Activated CD4-positive, alpha-beta T cell treated with anti-CD3 and anti-CD28 coated beads for 24 hours (primary cell): ENCODE results near the gene ACAD8.
A peak's percentile ranks its signal among the peaks of the same experiment; 100 is the strongest.

Experiments used
- DNase-seq, 2 donors: peaks; one replicate each; pipeline ENCODE4 v3.0.0-alpha.2; 2020; ENCODE audit warnings: low read depth in 2 of 2

The ACAD8 gene

DNA sequence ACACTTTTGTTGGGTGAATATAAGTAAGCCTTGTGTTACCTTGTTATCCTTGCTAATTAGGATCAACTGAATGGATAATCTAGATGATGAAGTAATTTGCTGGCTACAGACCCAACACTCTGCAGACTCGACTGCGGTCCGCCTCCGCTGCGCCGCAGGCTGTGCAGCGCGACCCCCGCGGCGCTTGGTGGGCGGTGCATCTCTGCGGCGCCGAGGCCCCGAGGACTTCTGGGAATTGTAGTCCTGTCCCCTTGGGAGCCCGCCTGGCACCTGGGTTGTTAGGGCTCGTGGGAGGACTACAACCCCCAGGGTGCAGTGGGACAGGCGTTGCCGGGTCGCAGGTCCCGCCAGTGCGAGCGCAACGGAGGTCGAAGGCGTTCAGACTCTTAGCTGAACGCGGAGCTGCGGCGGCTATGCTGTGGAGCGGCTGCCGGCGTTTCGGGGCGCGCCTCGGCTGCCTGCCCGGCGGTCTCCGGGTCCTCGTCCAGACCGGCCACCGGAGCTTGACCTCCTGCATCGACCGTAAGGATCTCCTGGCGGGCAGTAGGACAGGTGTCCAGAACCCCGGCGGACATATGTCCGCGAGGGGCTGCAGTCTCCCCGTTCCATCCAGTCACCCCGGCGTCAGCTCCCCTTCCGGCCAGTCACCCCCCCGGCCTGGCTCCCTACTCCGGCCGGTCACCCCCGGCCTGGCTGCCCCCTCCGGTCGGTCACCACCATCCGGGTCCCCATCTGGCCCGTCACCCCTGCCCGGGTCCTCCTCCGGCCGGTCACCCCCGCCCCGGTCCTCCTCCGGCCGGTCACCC, at the start of gene ACAD8, which contains the start of gene THYN1:
Gene ACAD8, plus strand, starts transcription at position 381 of the 806 bp plus-strand sequence. Its CDS starts 33 bp downstream, at position 414.
Gene THYN1, minus strand, starts transcription at position 165 of the 806 bp plus-strand sequence. CDS start 470 bp downstream, outside the sequence.
- DNase-seq: peak; percentile 90 to 91

DNA sequence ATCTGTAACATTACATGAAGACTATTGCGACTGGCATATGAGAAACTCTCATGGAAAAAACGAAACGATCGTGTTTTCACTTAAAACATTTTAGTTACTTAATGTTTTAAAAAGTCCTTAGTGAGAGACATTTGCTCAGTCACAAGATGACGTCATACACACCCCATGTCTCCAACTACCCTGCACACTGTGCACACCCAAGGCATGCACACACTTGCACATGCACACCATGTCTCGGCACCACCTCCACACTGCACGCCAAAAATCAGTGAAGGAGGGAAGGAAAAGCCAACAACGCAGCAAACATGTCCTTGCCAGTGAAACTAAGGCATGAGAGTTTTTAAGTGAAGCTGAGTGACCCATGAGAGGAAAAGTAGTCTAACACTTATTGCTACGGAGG, 47.6 kb upstream of the ACAD8 start:
- DNase-seq: no peak

DNA sequence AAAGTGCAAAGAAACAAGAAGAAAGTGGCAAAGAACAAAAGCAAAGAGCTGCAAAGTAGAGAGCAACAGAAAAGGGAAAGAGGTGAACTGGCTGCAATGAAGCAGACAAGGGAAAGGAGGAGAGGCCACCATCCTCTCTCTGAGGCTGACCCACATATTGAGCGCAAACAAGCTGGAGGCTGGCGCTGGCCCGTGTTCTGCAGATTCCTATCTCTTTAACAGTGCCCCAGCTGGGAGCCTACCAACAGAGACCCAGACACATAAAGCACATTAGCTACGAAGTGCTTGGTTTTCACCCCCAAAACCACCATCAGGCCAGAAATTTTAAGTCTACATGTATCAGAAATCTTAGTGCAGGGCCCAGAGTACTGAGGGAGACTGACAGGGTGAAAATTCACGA, 47.2 kb upstream of the ACAD8 start:
- no peak for DNase-seq

DNA sequence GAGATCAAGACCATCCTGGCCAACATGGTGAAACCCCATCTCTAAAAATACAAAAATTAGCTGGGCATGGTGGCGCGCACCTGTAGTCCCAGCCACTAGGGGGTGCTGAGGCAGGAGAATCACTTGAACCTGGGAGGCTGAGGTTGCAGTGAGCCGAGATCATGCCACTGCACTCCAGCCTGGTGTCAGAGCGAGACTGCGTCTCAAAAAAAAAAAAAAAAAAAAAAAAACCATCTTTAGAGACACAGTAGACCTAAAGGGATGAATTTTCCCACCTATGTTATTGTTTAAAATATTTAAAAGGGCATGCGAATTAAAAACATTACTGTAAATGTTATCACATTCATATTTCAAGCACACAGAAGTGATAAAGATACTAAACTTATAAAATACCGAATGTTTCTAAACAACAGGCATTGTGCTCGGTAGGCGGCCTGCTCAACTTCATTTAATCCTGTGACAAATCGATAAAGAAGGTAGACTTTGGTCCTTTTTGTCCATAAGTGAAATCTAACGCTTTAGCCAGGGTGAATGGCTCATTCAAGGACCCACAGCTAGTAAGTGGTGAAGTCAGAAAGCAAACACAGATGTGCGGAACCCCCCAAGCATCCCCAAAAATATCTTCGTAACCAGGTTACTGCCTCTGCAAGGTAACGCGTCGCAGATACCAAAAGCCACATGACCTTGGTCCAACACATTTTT, 45.7 kb upstream of the ACAD8 start:
- DNase-seq: peak; percentile 46 to 48

DNA sequence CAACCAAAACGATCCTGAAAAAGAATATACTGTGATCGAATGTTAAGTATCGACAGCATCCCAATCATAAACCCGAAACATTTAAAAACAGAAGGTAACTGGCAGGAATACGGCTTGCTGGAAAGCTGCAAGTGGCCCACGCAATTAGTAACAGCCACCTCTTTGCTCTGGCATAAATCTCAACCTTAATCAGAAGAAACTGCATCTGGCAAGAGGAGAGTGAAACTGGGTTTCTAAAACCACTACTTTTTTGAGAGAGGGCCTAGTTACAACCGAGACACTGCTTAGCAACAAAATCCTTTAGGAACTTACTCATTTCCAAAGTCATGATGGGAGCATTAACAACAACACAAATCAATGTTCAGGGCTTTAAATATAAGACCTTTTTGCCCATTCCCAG, 37.5 kb upstream of the ACAD8 start:
- no peak for DNase-seq

DNA sequence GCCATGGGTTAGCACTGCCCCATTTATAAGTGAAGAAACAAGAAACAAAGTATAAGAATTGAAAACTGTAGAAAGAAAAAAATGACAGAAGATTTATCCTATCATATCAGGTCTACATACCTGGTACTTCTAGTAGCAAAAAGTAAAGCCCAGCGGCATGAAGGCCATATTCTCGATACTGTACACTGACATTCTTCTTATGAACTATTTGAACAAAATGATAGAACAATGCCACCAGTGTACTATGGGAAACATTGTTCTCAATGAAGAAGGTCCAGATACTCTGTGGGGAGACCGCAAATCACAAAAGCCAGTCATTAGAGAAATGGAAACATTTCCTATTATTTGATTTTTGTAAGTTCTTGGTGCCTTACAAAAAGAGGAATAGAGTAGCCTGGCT, 36.6 kb upstream of the ACAD8 start:
- no peak for DNase-seq

DNA sequence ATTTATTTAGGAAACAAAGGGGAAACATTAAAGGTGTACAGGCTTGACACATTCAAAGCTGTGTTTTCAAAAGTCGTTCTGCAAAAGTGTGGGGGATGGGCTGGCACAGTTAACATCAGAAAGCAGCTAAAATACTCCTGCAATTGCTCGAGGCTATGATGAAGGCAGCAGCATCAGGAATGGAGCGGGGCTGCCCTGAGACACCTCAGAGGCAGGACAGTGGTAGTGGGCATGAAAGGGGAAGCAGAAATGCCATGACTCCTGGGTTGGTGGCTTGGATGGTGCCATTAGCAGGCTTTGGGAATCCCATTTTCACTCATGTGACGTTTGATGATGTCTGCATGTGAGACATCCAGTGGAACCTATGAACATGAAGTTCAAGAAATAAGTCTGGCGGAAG, 30.2 kb upstream of the ACAD8 start:
- no peak for DNase-seq

DNA sequence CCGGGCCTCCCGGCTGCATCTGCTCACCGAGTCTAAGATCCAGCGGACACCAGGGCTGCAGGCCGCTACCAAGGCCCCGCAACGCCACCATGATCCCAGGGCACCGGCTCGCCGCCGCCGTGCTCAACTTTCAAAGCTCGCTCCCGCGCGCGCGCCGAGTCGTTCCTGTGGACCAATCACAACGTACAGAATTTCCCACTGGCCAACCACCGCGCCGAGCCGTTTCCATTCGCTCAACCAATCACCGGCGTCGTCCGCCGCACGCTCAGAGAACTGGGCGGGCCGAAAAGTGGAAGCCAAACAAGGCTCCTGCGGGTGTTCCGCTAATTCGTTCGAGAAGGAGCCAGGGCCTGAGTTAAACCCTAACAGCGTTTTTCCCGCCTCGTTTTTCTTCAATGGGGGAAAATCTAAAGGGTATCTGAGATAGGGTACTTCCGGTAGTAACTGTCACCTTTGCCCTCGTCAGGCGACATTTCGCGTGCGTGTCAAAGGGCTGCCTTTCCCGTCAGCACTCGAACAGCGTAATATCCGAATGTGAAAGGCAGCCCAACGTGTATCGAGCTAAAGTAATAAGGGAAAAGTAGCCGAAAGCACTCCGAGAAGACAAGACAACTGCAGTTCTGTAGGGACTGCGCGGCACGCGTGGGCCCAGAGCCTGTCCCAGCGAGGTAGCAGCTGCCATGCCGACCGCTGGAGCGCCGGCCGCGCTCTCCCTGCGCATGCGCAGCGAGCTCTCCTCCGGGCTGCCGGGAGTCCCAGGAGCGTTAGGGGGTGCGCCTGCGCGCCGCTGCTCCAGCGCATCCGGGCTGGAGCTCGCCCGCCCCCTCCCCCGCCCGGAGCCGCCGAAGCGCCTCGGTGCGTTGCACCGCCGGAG, 29.3 kb upstream of the ACAD8 start, which contains the start of the genes NCAPD3 and VPS26B:
Gene NCAPD3, minus strand, starts transcription at position 132 of the 874 bp plus-strand sequence. Its CDS starts 41 bp downstream, at position 91.
Gene VPS26B, plus strand, starts transcription at position 836 of the 874 bp plus-strand sequence. CDS start 452 bp downstream, outside the sequence.
- peak; percentile 92 to 95 for DNase-seq

DNA sequence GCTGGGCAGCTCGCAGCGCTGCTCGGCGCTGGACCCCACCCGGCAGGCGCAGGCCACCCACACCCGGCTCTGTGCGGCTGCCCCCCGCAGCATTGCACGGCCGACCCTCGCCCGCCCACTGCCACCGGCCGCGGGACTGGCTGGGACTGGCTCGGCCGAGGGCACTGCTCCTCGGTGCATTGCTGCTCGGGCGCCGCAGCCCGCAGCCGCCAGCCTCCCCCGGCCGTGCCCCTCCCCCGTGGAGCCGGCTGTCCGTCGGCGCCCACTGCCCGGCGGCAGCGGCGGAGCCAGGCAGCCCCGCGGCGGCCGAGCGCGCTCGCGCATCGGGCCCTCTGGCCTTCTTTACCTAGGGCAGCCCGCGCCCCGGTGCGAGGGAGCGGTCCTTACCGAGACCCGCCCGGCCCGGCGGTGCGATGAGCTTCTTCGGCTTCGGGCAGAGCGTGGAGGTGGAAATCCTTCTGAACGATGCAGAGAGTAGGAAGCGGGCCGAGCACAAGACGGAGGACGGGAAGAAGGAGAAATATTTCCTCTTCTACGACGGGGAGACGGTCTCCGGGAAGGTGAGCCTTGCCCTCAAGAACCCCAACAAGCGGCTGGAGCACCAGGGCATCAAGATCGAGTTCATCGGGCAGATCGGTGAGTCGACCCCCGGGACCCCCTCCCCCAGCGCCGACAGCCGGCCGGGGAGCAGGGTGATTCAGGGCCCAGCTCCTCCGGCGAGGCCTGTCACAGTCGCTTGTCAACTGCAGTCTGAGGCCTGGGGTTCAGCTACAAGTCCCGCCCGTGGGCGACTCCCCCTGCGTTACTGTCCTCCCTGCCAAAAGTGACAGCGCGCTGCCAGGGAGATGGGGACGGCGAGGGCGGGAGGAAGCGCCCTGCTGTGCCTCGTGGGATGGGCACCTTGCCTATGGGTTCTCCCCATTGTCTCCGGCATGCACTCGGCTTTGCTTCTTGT, 28.4 kb upstream of the ACAD8 start:
- peak; percentile 29 to 50 for DNase-seq

DNA sequence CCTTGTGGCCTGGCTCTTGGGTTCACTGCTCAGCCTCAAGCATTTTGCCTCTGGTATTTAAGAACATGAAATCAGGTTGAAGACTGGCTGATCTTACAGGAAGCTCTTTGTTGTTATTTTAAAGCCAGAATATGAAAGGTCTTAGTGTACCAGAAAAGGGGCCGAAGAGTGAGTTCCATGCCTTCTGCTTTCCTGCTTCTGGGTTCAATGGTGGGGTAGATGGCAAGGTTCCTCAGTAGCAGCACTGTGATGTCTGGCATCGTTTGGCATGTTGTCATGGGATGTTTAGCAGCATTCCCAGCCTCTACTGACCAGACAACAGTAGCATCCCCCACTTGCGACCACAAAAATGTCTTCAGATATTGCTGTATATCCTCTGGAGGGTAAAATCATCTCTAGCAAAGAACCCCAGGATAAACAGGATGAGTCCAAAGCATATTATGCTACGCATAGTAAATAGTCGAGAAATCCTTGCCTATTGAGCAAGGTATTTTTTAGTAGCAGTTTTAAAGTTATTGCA, 26.5 kb upstream of the ACAD8 start:
- no peak for DNase-seq

DNA sequence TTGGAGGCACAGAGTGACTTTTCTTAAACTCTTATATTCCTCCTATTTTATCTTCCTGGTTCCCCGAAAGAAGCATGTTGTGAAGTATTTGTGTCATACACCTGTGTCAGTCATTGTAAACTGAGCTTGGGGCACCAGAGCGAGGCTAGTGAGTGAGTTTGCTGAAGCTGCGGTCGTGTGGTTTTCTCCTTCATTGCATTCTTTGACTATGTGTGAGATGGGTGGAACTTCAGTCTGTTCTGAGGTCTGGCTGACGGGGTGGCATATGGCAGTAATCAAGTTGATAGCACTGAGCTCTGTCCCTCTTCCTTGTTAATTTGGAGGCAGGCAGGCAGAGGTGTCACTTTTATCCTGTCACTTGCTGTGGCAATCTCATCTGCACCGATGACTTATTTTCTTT, 24.7 kb upstream of the ACAD8 start:
- no peak for DNase-seq

DNA sequence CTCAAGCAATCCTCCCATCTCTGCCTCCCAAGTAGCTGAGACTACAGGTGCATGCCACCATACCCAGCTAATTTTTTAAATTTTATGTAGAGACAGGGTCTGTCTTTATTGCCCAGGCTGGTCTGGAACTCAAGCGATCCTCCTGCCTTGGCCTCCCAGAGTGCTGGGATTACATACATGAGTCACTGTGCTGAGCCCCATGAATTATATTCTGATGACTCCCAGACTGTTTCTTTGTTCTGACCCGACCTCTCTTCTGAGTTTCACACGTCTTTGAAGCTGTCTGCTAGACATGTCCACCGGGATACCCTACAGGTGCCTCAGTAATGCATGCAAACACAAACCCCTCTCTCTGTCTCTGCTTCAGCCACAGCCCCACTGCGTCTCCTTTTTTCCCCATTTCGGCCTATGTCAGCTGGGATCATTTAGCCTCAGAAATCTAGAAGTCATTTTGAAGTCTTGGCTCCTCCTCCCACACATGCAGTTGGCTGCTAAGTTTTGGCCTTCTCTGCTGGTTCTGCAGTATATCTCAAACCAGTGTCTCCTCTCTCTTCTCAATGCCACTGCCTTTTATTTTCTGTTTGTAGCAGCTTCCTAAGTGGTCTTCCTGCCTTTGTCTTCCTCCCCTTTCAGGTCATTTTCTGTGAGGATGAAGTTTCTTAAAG, 24.1 kb upstream of the ACAD8 start:
- DNase-seq: no peak

DNA sequence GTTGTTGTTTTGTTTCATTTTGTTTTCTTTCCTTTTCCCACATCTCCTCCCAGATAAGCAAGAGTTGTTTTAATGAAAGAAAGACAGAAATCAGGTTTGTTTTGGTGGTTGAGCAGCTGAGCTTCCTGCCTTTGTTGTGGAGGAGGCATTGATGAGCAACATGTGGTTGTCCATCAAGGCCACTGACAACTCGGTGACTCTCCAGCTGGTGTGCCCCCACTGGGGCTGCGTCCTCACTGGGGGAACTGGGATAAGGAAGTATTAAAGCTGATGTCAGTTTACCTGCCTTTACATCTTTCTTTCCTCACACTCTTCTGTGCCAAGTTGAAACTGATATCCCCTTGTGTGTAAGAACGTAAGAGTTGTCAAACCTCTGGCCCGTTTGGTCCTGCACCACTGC, 23.0 kb upstream of the ACAD8 start:
- DNase-seq: no peak

DNA sequence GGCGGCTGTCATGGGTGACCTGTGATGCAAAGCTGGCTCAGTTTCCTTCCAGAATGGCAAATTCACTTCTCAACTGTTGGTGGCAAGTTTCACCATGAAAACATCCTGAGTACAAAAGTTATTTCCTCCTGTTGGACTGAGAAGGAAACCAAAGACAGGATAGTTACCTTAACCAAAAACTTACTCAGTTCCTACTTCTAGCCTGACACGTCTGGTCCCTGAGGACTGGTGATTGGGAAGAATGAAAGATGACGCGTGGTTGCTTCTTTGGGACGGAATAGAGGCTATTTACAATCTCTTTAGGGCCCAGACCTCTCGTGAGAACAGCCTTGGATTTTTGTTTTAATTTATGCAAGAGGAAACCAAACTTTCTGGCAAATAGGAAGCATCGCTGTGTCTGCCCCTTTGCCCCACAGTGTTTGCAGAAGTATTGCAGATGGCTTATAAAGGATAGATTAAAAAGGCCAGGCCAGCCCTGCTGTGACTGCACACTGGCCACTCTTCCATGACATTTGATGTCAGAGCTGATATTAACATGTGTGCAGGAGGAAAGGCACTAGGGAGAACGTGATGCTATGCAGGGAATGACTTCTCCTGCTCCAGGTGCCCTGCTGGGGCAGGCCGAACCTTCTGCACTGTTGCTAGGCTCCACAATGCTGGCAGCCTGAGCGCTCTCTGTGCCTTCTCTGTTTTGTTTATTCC, 21.3 kb upstream of the ACAD8 start:
- no peak for DNase-seq

DNA sequence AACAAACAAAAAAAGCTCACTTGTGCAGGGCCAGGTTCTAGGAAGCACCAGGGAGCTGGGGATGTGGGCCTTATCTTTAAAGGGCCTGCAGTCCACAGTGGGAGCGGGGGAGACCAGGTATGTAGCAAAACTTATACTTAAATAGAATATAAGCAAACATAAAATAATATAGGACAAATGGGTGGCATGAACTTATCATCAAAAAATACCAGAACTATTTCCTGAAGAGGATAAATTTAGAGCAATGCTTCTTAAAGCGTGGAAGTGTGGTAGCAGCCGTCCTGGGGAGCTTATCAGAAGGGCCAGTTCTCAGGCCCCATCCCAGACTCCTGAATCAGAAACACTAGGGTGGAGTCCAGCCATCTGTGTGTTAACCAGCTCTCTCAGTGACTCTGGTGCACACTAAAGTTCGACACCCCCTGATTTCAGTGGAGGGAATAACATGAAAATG, 19.6 kb upstream of the ACAD8 start:
- DNase-seq: no peak

DNA sequence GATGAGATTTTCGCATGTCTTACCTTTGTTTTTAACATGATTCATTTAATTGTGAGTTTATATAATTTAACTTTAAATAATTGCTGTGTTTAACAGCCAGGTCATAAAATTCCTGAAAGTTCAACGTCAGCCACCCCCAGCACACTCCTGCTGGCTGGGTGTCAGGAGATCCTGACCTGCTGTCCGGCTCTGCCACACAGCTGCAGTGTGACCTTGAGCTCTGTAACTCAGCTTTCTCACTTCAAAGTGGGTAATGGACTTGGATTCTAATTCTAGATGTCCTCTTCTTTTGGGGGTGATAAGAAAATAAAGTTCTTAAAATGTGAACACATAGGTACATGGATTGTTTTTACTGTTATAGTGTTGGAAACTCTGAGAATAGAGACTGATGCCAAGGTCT, 18.0 kb upstream of the ACAD8 start:
- no peak for DNase-seq

DNA sequence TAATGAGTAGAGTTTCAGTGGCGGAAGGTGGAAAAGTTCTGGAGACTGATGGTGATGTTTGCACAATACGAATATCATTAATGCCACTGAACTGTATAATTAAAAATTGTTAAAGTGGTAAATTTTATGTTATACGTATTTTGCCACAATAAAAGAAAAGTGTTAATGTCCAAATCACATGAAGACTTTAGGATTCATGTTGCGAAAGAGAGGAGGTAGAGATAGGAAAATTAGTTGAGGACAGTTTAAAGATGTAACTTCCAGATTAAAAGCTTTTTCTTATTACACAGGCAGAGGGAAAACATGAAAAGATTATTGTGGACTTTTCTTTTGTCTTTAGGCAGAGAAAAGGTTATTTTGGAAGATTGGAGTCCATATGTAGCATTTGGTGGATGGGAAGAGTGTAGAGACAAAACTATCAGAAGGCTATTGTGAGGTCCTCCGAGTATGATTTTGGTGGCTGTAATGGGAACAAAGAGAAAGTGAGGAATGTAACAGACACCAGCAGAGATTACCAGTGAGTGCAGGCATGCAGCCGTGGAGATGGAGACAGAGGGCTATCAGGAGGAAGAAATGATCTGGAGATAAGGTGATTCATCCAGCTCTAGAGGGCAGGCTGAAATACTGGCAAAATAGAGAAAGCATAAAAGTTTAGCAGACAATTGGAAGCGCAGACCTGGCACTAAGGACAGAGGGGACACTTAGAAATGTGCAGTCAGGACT, 16.4 kb upstream of the ACAD8 start:
- no peak for DNase-seq

DNA sequence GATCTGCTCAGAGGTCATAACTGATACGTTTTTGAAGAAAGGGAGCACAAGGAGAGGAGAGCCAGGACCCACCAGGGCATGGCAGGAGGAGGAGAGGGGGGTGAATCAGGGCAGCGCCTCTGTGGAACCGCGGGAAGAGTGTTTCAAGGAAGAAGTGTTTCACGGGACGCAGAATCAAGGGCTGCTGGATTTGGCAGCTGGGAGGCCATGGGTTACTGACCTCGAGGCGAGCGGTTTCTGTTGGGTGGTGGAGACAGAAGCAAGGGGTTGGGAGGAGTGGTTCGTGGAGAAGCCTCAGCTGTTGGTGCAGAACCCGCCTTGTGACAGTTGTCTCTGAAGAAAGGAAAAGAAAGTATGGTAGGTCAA, 15.8 kb upstream of the ACAD8 start:
- DNase-seq: no peak

DNA sequence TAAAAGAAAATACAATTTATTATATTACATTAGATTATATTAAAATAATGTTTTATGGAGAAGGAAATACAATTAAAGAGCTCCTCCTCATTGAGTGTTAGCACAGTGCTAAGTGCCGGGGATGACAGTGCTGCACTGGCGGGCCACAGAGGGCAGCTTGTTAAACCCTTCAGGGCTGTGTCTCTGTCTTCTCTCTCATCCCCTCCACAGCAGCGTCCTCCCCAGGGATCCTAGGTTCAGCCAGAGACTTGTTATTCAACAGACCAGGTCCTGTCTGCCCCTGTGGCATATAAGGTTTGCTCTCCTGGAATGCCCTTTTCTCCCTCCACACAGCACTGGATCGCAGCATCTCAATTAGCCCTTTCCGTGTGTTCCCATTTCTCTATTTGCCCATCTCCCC, 14.4 kb upstream of the ACAD8 start:
- no peak for DNase-seq
